HEK293 (cell line): ENCODE results near the gene COQ8B.

Experiments used
- CTCF ChIA-PET: fragments of 350-600 bp; formaldehyde crosslinking; extraction: SDS; loops from one replicate; lab custom pipeline; 2021; ENCODE audit warnings: antibody characterized with exemption; lab: Yijun Ruan, JAX
- POLR2A ChIA-PET: fragments of 300-600 bp; formaldehyde crosslinking; extraction: SDS; loops from one replicate; lab custom pipeline; 2020; ENCODE audit warnings: antibody characterized with exemption, inconsistent platforms; lab: Yijun Ruan, JAX
- H3K27ac ChIP-seq: fragments of 200-500 bp; sonication (Bioruptor generic); 2 replicates; pipeline ENCODE4 v1.5.1; 2014; ENCODE audit warnings: low read depth, low read length, control low read depth, inconsistent platforms; ENCODE audit errors: extremely low read depth
- H3K36me3 ChIP-seq, 2 experiments: fragments of 200-500 bp in 1 of 2; sonication (Bioruptor generic) in 1 of 2; 1 replicate in 1 of 2; 2 replicates in 1 of 2; pipeline ENCODE4 v1.5.1; 2014 to 2017; ENCODE audit warnings: inconsistent platforms in 2 of 2, low read length in 2 of 2; ENCODE audit not compliant: control insufficient read depth in 2 of 2, insufficient read depth in 1 of 2
- H3K4me1 ChIP-seq: fragments of 200-500 bp; sonication (Bioruptor generic); 2 replicates; pipeline ENCODE4 v1.5.1; 2014; ENCODE audit warnings: mild to moderate bottlenecking, low read length, inconsistent platforms; ENCODE audit not compliant: control insufficient read depth, insufficient read depth
- H3K4me3 ChIP-seq: 2 replicates; pipeline ENCODE4 v1.5.1; 2011; ENCODE audit warnings: low read depth, mild to moderate bottlenecking, control low read depth, low read length, moderate library complexity
- H3K9me3 ChIP-seq: fragments of 200-500 bp; sonication (Bioruptor generic); 2 replicates; pipeline ENCODE4 v1.5.1; 2014; ENCODE audit warnings: low read depth, low read length, inconsistent platforms; ENCODE audit not compliant: control insufficient read depth, insufficient read depth
- CTCF ChIP-seq: fragments of 450-650 bp; formaldehyde crosslinking; IDR thresholded peaks from 2 replicates; pipeline ENCODE4 v1.5.1; 2016; ENCODE audit warnings: missing biosample characterization, missing genetic modification characterization
- GFI1B ChIP-seq: fragments of 450-650 bp; formaldehyde crosslinking; IDR thresholded peaks from 2 replicates; pipeline ENCODE4 v1.5.1; 2016; ENCODE audit warnings: missing biosample characterization, missing genetic modification characterization
- GLI2 ChIP-seq: fragments of 450-650 bp; formaldehyde crosslinking; IDR thresholded peaks from 2 replicates; pipeline ENCODE4; 2017; ENCODE audit warnings: missing biosample characterization, missing genetic modification characterization, low read depth, borderline replicate concordance
- KLF7 ChIP-seq: fragments of 450-650 bp; formaldehyde crosslinking; IDR thresholded peaks from 2 replicates; pipeline ENCODE4 v1.5.1; 2016; ENCODE audit warnings: missing biosample characterization, missing genetic modification characterization, borderline replicate concordance
- KLF8 ChIP-seq: fragments of 450-650 bp; formaldehyde crosslinking; IDR thresholded peaks from 2 replicates; pipeline ENCODE4 v1.5.1; 2016; ENCODE audit warnings: missing biosample characterization, missing genetic modification characterization
- PRDM10 ChIP-seq: fragments of 450-650 bp; formaldehyde crosslinking; IDR thresholded peaks from 2 replicates; pipeline ENCODE4 v1.5.1; 2016; ENCODE audit warnings: missing biosample characterization, missing genetic modification characterization
- PRDM2 ChIP-seq: fragments of 450-650 bp; formaldehyde crosslinking; IDR thresholded peaks from 2 replicates; pipeline ENCODE4 v1.5.1; 2016; ENCODE audit warnings: missing biosample characterization, missing genetic modification characterization, borderline replicate concordance
- REPIN1 ChIP-seq: fragments of 450-650 bp; formaldehyde crosslinking; IDR thresholded peaks from 2 replicates; pipeline ENCODE4 v1.5.1; 2017; ENCODE audit warnings: missing biosample characterization, missing genetic modification characterization, low read depth
- ZBTB8A ChIP-seq: fragments of 450-650 bp; formaldehyde crosslinking; IDR thresholded peaks from 2 replicates; pipeline ENCODE4 v1.5.1; 2016; ENCODE audit warnings: missing biosample characterization, missing genetic modification characterization
- ZIC2 ChIP-seq: fragments of 450-650 bp; formaldehyde crosslinking; IDR thresholded peaks from 2 replicates; pipeline ENCODE4 v1.5.1; 2016; ENCODE audit warnings: missing biosample characterization, missing genetic modification characterization
- ZNF114 ChIP-seq: fragments of 450-650 bp; formaldehyde crosslinking; IDR thresholded peaks from 2 replicates; pipeline ENCODE4 v1.5.0; 2017; ENCODE audit warnings: missing biosample characterization, missing genetic modification characterization
- ZNF174 ChIP-seq: fragments of 450-650 bp; formaldehyde crosslinking; IDR thresholded peaks from 2 replicates; pipeline ENCODE4 v1.5.0; 2017; ENCODE audit warnings: missing biosample characterization, mild to moderate bottlenecking, missing genetic modification characterization
- ZNF350 ChIP-seq: fragments of 450-650 bp; formaldehyde crosslinking; IDR thresholded peaks from 2 replicates; pipeline ENCODE4 v1.5.0; 2017; ENCODE audit warnings: missing biosample characterization, mild to moderate bottlenecking, missing genetic modification characterization
- ZNF354C ChIP-seq: fragments of 450-650 bp; formaldehyde crosslinking; IDR thresholded peaks from 2 replicates; pipeline ENCODE4 v1.5.1; 2016; ENCODE audit warnings: missing biosample characterization, missing genetic modification characterization, low read depth, borderline replicate concordance
- ZNF473 ChIP-seq: fragments of 450-650 bp; formaldehyde crosslinking; IDR thresholded peaks from 2 replicates; pipeline ENCODE4 v1.5.1; 2017; ENCODE audit warnings: missing biosample characterization, missing genetic modification characterization
- ZNF510 ChIP-seq: fragments of 450-650 bp; formaldehyde crosslinking; IDR thresholded peaks from 2 replicates; pipeline ENCODE4 v1.5.1; 2018; ENCODE audit warnings: mild to moderate bottlenecking, missing genetic modification characterization, missing biosample characterization; ENCODE audit not compliant: insufficient replicate concordance
- ZNF518A ChIP-seq: fragments of 450-650 bp; formaldehyde crosslinking; conservative IDR thresholded peaks from 2 replicates; pipeline ENCODE4 v1.5.1; 2016; ENCODE audit warnings: low read depth, missing biosample characterization, missing genetic modification characterization
- ZNF548 ChIP-seq: fragments of 450-650 bp; formaldehyde crosslinking; IDR thresholded peaks from 2 replicates; pipeline ENCODE4 v1.5.1; 2016; ENCODE audit warnings: missing biosample characterization, missing genetic modification characterization
- ZNF580 ChIP-seq: fragments of 450-650 bp; formaldehyde crosslinking; IDR thresholded peaks from 2 replicates; pipeline ENCODE4 v1.5.1; 2016; ENCODE audit warnings: missing biosample characterization, missing genetic modification characterization

Gene COQ8B

GRCh38 chr19:40705950-40706619, 10.6 kb downstream of the COQ8B start (continued):
- TF ChIP-seq PRDM2 (tag by site-specific recombination) (no peak), GFI1B (tag by site-specific recombination) (no peak), PRDM10 (tag by site-specific recombination) (no peak), KLF7 (tag by site-specific recombination) (no peak), ZNF354C (tag by site-specific recombination) (no peak), ZNF114 (tag by site-specific recombination) (no peak)

GRCh38 chr19:40705362-40705651, 11.4 kb downstream of the COQ8B start:
- H3K36me3 ChIP-seq, result peaks cover 88 to 89% of the 10 kb centered on the region in 2 experiments
- POLR2A ChIA-PET, result interaction anchor here (1.9 kb wide), 1 partner anchor 11 kb away, joined by 8 read pairs; the partner anchor contains the start of genes COQ8B and ITPKC
- no peaks in the 10 kb centered on the region for H3K4me1 ChIP-seq
- H3K27ac ChIP-seq, result no peak overlapping the region
- CTCF ChIA-PET, result no interaction called here
- no peaks in the 10 kb centered on the region for H3K9me3 ChIP-seq
- no peak overlapping the region for H3K4me3 ChIP-seq
- TF ChIP-seq CTCF, result no peak
- TF ChIP-seq ZNF350 (tag by site-specific recombination), result no peak
- TF ChIP-seq ZNF114 (tag by site-specific recombination), result no peak
- TF ChIP-seq ZIC2 (tag by site-specific recombination), result no peak
- TF ChIP-seq ZBTB8A (tag by site-specific recombination), result no peak
- no peak for TF ChIP-seq ZNF174 (tag by site-specific recombination)
- TF ChIP-seq ZNF473, result no peak
- TF ChIP-seq ZNF510 (tag by site-specific recombination), result no peak
- no peak for TF ChIP-seq ZNF548
- no peak for TF ChIP-seq GLI2 (tag by site-specific recombination)
- no peak for TF ChIP-seq KLF8 (tag by site-specific recombination)
- no peak for TF ChIP-seq ZNF518A (tag by site-specific recombination)
- TF ChIP-seq ZNF580 (tag by site-specific recombination), result no peak
- TF ChIP-seq REPIN1 (tag by site-specific recombination), result no peak
